Osteoblast (primary cell): ENCODE results near the gene EGLN2. TPM values are rescaled to one million over a fixed set of nuclear protein-coding genes. Genes with fewer than 3 reads are reported as not detected.
A peak's percentile ranks its signal among the peaks of the same experiment; 100 is the strongest.

Experiments used
- DNase-seq: peaks from one replicate; pipeline ENCODE4 v3.0.0; 2011; ENCODE audit warnings: low spot score, mixed read lengths; ENCODE audit not compliant: insufficient read length; ENCODE audit errors: missing footprints
- H2AFZ ChIP-seq: 2 replicates; pipeline ENCODE4 v1.6.0; 2011; ENCODE audit warnings: mild to moderate bottlenecking, low read length
- H3K27ac ChIP-seq: 2 replicates; pipeline ENCODE4 v1.5.1; 2011; ENCODE audit warnings: mild to moderate bottlenecking, low read depth, low read length, moderate library complexity
- H3K27me3 ChIP-seq: 2 replicates; pipeline ENCODE4 v1.6.0; 2012; ENCODE audit warnings: mild to moderate bottlenecking, control low read depth, inconsistent platforms, low read length, moderate library complexity; ENCODE audit not compliant: insufficient read depth
- H3K36me3 ChIP-seq: 2 replicates; pipeline ENCODE4 v1.5.1; 2011; ENCODE audit warnings: mild to moderate bottlenecking, low read length, control low read depth, moderate library complexity; ENCODE audit not compliant: insufficient read depth
- H3K4me1 ChIP-seq: 2 replicates; pipeline ENCODE4 v1.5.1; 2011; ENCODE audit warnings: mild to moderate bottlenecking, low read length, control low read depth, moderate library complexity; ENCODE audit not compliant: insufficient read depth
- H3K4me2 ChIP-seq: 2 replicates; pipeline ENCODE4 v1.6.0; 2011; ENCODE audit warnings: mild to moderate bottlenecking, low read length; ENCODE audit not compliant: insufficient read depth
- H3K4me3 ChIP-seq: fragments of 200-600 bp; sonication (generic); 3 replicates; pipeline ENCODE4 v1.5.1; 2012; ENCODE audit warnings: mild to moderate bottlenecking, low read length, inconsistent platforms; ENCODE audit not compliant: insufficient read depth
- H3K79me2 ChIP-seq: 2 replicates; pipeline ENCODE4 v1.6.0; 2012; ENCODE audit warnings: mild to moderate bottlenecking, low read length, control low read depth, inconsistent platforms; ENCODE audit not compliant: insufficient read depth
- H3K9me3 ChIP-seq: 2 replicates; pipeline ENCODE4 v1.5.1; 2011; ENCODE audit warnings: low read depth, low read length, control low read depth
- H4K20me1 ChIP-seq: 2 replicates; pipeline ENCODE4 v1.6.0; 2012; ENCODE audit warnings: mild to moderate bottlenecking, low read length, control low read depth; ENCODE audit not compliant: insufficient read depth
- CTCF ChIP-seq: IDR thresholded peaks from 2 replicates; pipeline ENCODE4 v1.5.1; 2011; ENCODE audit warnings: mild to moderate bottlenecking, low read depth, low read length, moderate library complexity; ENCODE audit errors: extremely low read depth
- total RNA-seq: library from RNA; depleted of rRNA; stranded (reverse); fragments of >200 nt; gene quantifications from 2 replicates; pipeline ENCODE4 v1.2.3, GENCODE V29; 2012

EGLN2 gene
- total RNA-seq, 1 donor = 69.8 TPM

GRCh38 chr19:40800339-40800996 lies 1.5 kb downstream of the EGLN2 start:
- peaks cover 41% of the 10 kb centered on the region for H3K4me1 ChIP-seq
- H3K27me3 ChIP-seq = no peaks in the 10 kb centered on the region
- peaks cover 36% of the 10 kb centered on the region for H3K36me3 ChIP-seq
- peak overlapping the region; percentile 45 for H3K27ac ChIP-seq
- H3K9me3 ChIP-seq = no peaks in the 10 kb centered on the region
- no peak for TF ChIP-seq CTCF
- peak overlapping the region; percentile 88 for H3K4me3 ChIP-seq
- H2AFZ ChIP-seq = no peak overlapping the region
- peak overlapping the region; percentile 94 for H3K4me2 ChIP-seq
- H3K79me2 ChIP-seq = peaks cover 64% of the 10 kb centered on the region
- peaks cover 57% of the 10 kb centered on the region for H4K20me1 ChIP-seq
- peak; percentile 25 for DNase-seq

- peak overlapping the region; percentile 88 for H3K4me3 ChIP-seq
- H3K36me3 ChIP-seq = peaks cover 36% of the 10 kb centered on the region
- TF ChIP-seq CTCF = no peak
- H3K9me3 ChIP-seq = no peaks in the 10 kb centered on the region
- H3K27me3 ChIP-seq = no peaks in the 10 kb centered on the region
- peaks cover 43% of the 10 kb centered on the region for H3K4me1 ChIP-seq
- H4K20me1 ChIP-seq = peaks cover 62% of the 10 kb centered on the region
- DNase-seq = no peak
- no peak overlapping the region for H3K27ac ChIP-seq
- H2AFZ ChIP-seq = no peak overlapping the region
- peaks cover 69% of the 10 kb centered on the region for H3K79me2 ChIP-seq
- H3K4me2 ChIP-seq = peak overlapping the region; percentile 94
Measured at GRCh38 chr19:40800997-40801377, 2.0 kb downstream of the EGLN2 start.

- DNase-seq = peak; percentile 83
- H3K27me3 ChIP-seq = no peaks in the 10 kb centered on the region
- H3K36me3 ChIP-seq = peaks cover 36% of the 10 kb centered on the region
- peaks cover 69% of the 10 kb centered on the region for H4K20me1 ChIP-seq
- H3K4me2 ChIP-seq = peak overlapping the region; percentile 94
- H3K79me2 ChIP-seq = peaks cover 76% of the 10 kb centered on the region
- H3K4me3 ChIP-seq = peak overlapping the region; percentile 88
- H3K9me3 ChIP-seq = no peaks in the 10 kb centered on the region
- no peak overlapping the region for H2AFZ ChIP-seq
- TF ChIP-seq CTCF = no peak
- H3K27ac ChIP-seq = peak overlapping the region; percentile 45
- H3K4me1 ChIP-seq = peaks cover 49% of the 10 kb centered on the region
Measured at GRCh38 chr19:40801426-40802299, 2.7 kb downstream of the EGLN2 start.
